Measurements from ENCODE around the gene PLA2G4F. TPM values are rescaled to one million over a fixed set of nuclear protein-coding genes. Genes with fewer than 3 reads are reported as not detected.

PLA2G4F gene
- total and polyA plus RNA-seq, 10 donors: 0.03 TPM; not detected in 9

GRCh38 chr15:42133886-42134502, 22.4 kb downstream of the PLA2G4F start:
- Histone ChIP-seq H3K9me3 (no peaks in the 10 kb centered on the region), H3K27me3 (replicated peaks in 1 of 7) (peaks cover 0 to 24% (median 0%) of the 10 kb centered on the region in 7 donors), H3K36me3 (no peaks in the 10 kb centered on the region), H3K4me1 (no peaks in the 10 kb centered on the region), H3K27ac (no peak overlapping the region), H3K4me3 (no peak overlapping the region)
- DNase-seq: no peak
- peak in 8 of 11 experiments; percentile 30 to 65 (median 46) for TF ChIP-seq CTCF (IDR thresholded peaks at IDR 0.05 in 8 of 11, conservative IDR thresholded peaks at IDR 0.05 in 3 of 11)
- no peak for TF ChIP-seq POLR2A (IDR thresholded peaks at IDR 0.05)
- no peak for TF ChIP-seq POLR2AphosphoS5 (IDR thresholded peaks at IDR 0.05)
- 60 to 73% (median 64%) methylated on average over 11 of the region's 11 CpGs for WGBS, 5 donors
- intact Hi-C loops (cut with DNase I; ENCODE audit: low total_unique reads): no loop called here

- intact Hi-C loops (cut with DNase I; ENCODE audit: low total_unique reads): no loop called here
- TF ChIP-seq POLR2A (IDR thresholded peaks at IDR 0.05): no peak
- TF ChIP-seq POLR2AphosphoS5 (IDR thresholded peaks at IDR 0.05): no peak
- TF ChIP-seq CTCF (IDR thresholded peaks at IDR 0.05 in 8 of 11, conservative IDR thresholded peaks at IDR 0.05 in 3 of 11): no peak
- Histone ChIP-seq H3K27ac (no peak overlapping the region), H3K4me1 (no peaks in the 10 kb centered on the region), H3K36me3 (no peaks in the 10 kb centered on the region), H3K4me3 (no peak overlapping the region), H3K27me3 (replicated peaks in 1 of 7) (peaks cover 0 to 24% (median 0%) of the 10 kb centered on the region in 7 donors), H3K9me3 (no peaks in the 10 kb centered on the region)
- 66 to 93% (median 88%) methylated on average over 4 of the region's 4 CpGs for WGBS, 5 donors
- DNase-seq: no peak
These were observed 23.1 kb downstream of the PLA2G4F start for GRCh38 chr15:42133356-42133755.

- no peak for DNase-seq
- WGBS, 5 donors: 81 to 88% (median 87%) methylated on average over 8 to 9 of the region's 9 CpGs
- H3K4me3 ChIP-seq: no peak overlapping the region
- no peaks in the 10 kb centered on the region for H3K4me1 ChIP-seq
- intact Hi-C loops (cut with DNase I; ENCODE audit: low total_unique reads): no loop called here
- H3K27ac ChIP-seq: no peak overlapping the region
- no peaks in the 10 kb centered on the region for H3K36me3 ChIP-seq
- peaks cover 0 to 28% (median 0%) of the 10 kb centered on the region in 7 donors for H3K27me3 ChIP-seq (replicated peaks in 1 of 7)
- TF ChIP-seq POLR2AphosphoS5 (IDR thresholded peaks at IDR 0.05): no peak
- TF ChIP-seq POLR2A (IDR thresholded peaks at IDR 0.05): no peak
- no peak for TF ChIP-seq CTCF (IDR thresholded peaks at IDR 0.05 in 8 of 11, conservative IDR thresholded peaks at IDR 0.05 in 3 of 11)
- H3K9me3 ChIP-seq: no peaks in the 10 kb centered on the region
These were observed 24.3 kb downstream of the PLA2G4F start for GRCh38 chr15:42131826-42132806.

- no peak for DNase-seq
- no peaks in the 10 kb centered on the region for H3K4me1 ChIP-seq
- intact Hi-C loops (cut with DNase I; ENCODE audit: low total_unique reads): no loop called here
- H3K4me3 ChIP-seq: no peak overlapping the region
- no peak for TF ChIP-seq POLR2AphosphoS5 (IDR thresholded peaks at IDR 0.05)
- H3K36me3 ChIP-seq: no peaks in the 10 kb centered on the region
- WGBS, 5 donors: 88 to 100% (median 94%) methylated on average over 1 of the region's 1 CpG
- peaks cover 0 to 27% (median 0%) of the 10 kb centered on the region in 7 donors for H3K27me3 ChIP-seq (replicated peaks in 1 of 7)
- no peaks in the 10 kb centered on the region for H3K9me3 ChIP-seq
- no peak overlapping the region for H3K27ac ChIP-seq
These were observed 25.4 kb downstream of the PLA2G4F start for GRCh38 chr15:42131006-42131405.
